ENCODE results near the gene IL1R2.

GRCh38 chr2:102024410-102024809 lies 32.6 kb downstream of the IL1R2 start:
- TF ChIP-seq CXXC5 (CRISPR knock-in tag; IDR thresholded peaks at IDR 0.05) (no peak), ZNF507 (tag; conservative IDR thresholded peaks at IDR 0.05) (no peak), ZKSCAN1 (IDR thresholded peaks at IDR 0.05; ENCODE audit: low read depth, low read length) (no peak), DPF2 (IDR thresholded peaks at IDR 0.05) (no peak), HMGN3 (IDR thresholded peaks at IDR 0.05; ENCODE audit: borderline replicate concordance, extremely low read depth, insufficient read length, low read depth, low read length) (no peak), SRF (CRISPR knock-in tag; IDR thresholded peaks at IDR 0.05) (no peak), GTF2A2 (tag; IDR thresholded peaks at IDR 0.05) (no peak), RAD21 (CRISPR knock-in tag; conservative IDR thresholded peaks at IDR 0.05 in 1 of 2, IDR thresholded peaks at IDR 0.05 in 1 of 2) (no peak), NFIC (IDR thresholded peaks at IDR 0.05) (no peak), PHF8 (IDR thresholded peaks at IDR 0.05; ENCODE audit: borderline replicate concordance, low read length) (no peak)
- TF ChIP-seq, protein P1, sequence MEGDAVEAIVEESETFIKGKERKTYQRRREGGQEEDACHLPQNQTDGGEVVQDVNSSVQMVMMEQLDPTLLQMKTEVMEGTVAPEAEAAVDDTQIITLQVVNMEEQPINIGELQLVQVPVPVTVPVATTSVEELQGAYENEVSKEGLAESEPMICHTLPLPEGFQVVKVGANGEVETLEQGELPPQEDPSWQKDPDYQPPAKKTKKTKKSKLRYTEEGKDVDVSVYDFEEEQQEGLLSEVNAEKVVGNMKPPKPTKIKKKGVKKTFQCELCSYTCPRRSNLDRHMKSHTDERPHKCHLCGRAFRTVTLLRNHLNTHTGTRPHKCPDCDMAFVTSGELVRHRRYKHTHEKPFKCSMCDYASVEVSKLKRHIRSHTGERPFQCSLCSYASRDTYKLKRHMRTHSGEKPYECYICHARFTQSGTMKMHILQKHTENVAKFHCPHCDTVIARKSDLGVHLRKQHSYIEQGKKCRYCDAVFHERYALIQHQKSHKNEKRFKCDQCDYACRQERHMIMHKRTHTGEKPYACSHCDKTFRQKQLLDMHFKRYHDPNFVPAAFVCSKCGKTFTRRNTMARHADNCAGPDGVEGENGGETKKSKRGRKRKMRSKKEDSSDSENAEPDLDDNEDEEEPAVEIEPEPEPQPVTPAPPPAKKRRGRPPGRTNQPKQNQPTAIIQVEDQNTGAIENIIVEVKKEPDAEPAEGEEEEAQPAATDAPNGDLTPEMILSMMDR (IDR thresholded peaks at IDR 0.05 in 2 of 3, conservative IDR thresholded peaks at IDR 0.05 in 1 of 3; ENCODE audit: insufficient read depth in 2 of 3, low read depth in 1 of 3, low read length in 3 of 3) = no peak

All from K562 (cell line).